H1 (cell line): ENCODE measurements around the gene ADAMTS16.

Experiments
- CTCF ChIP-seq, 3 experiments: IDR thresholded peaks; 1 replicate in 2 of 3; 2 replicates in 1 of 3; pipeline versions ENCODE4 v1.5.1 to v1.6.1; 2011; ENCODE audit warnings: low read length in 3 of 3, mild to moderate bottlenecking in 3 of 3, inconsistent platforms in 2 of 3, low read depth in 1 of 3, moderate library complexity in 1 of 3; ENCODE audit not compliant: insufficient read depth in 1 of 3; ENCODE audit errors: control extremely low read depth in 1 of 3
- YY1 ChIP-seq: IDR thresholded peaks from 2 replicates; pipeline ENCODE4 v1.6.1; 2011; ENCODE audit warnings: low read depth, mild to moderate bottlenecking, low read length

- no peak for TF ChIP-seq YY1
- no peak for TF ChIP-seq CTCF (IDR thresholded peaks at IDR 0.05; ENCODE audit: control extremely low read depth in 1 of 3, insufficient read depth in 1 of 3, low read depth in 1 of 3, low read length in 3 of 3)
Measured at GRCh38 chr5:5313101-5313635, 173.0 kb downstream of the ADAMTS16 start.
